H9 (cell line): ENCODE data around the gene MSX2. TPM values are rescaled to one million over a fixed set of nuclear protein-coding genes. Genes with fewer than 3 reads are reported as not detected.

Experiments
- DNase-seq: peaks from one replicate; pipeline ENCODE4 v3.0.0-alpha.2; 2017
- H2AFZ ChIP-seq: one replicate; pipeline ENCODE4 v1.6.1; 2013; ENCODE audit warnings: mild to moderate bottlenecking, low read length, control low read depth, moderate library complexity
- H2AK5ac ChIP-seq: 2 replicates; pipeline ENCODE4 v1.6.1; 2013; ENCODE audit warnings: low read length, control low read depth, mixed read lengths; ENCODE audit not compliant: insufficient read length
- H2BK120ac ChIP-seq: one replicate; pipeline ENCODE4 v1.6.1; 2013; ENCODE audit warnings: low read depth, mild to moderate bottlenecking, low read length, control low read depth, inconsistent platforms; ENCODE audit not compliant: poor library complexity, severe bottlenecking
- H2BK12ac ChIP-seq: 2 replicates; pipeline ENCODE4 v1.6.1; 2013; ENCODE audit warnings: low read length, control low read depth, mixed read lengths, low read depth; ENCODE audit not compliant: insufficient read length
- H2BK15ac ChIP-seq: 2 replicates; pipeline ENCODE4 v1.6.1; 2013; ENCODE audit warnings: low read depth, low read length, control low read depth
- H2BK20ac ChIP-seq: one replicate; pipeline ENCODE4 v1.6.1; 2013; ENCODE audit warnings: low read depth, mild to moderate bottlenecking, low read length, control low read depth, inconsistent platforms; ENCODE audit not compliant: poor library complexity, severe bottlenecking
- H2BK5ac ChIP-seq: 2 replicates; pipeline ENCODE4 v1.6.1; 2013; ENCODE audit warnings: low read length, control low read depth, mixed read lengths; ENCODE audit not compliant: insufficient read length
- H3K14ac ChIP-seq: 2 replicates; pipeline ENCODE4 v1.6.1; 2013; ENCODE audit warnings: low read length, control low read depth; ENCODE audit not compliant: insufficient read depth
- H3K18ac ChIP-seq: 2 replicates; pipeline ENCODE4 v1.6.1; 2013; ENCODE audit warnings: low read depth, mild to moderate bottlenecking, mixed read lengths, low read length, control low read depth; ENCODE audit not compliant: insufficient read length
- H3K23ac ChIP-seq: 2 replicates; pipeline ENCODE4 v1.6.1; 2013; ENCODE audit warnings: low read length, control low read depth, mixed read lengths, low read depth; ENCODE audit not compliant: insufficient read length
- H3K23me2 ChIP-seq: 2 replicates; pipeline ENCODE4 v1.6.1; 2013; ENCODE audit warnings: low read depth, mild to moderate bottlenecking, mixed read lengths, low read length, control low read depth; ENCODE audit not compliant: insufficient read length, poor library complexity, severe bottlenecking
- H3K27ac ChIP-seq: 2 replicates; pipeline ENCODE4 v1.5.1; 2013; ENCODE audit warnings: low read length, control low read depth, mixed read lengths, low read depth; ENCODE audit not compliant: insufficient read length
- H3K27me3 ChIP-seq: 2 replicates; pipeline ENCODE4 v1.6.1; 2013; ENCODE audit warnings: low read length, control low read depth, inconsistent platforms; ENCODE audit not compliant: insufficient read depth
- H3K4ac ChIP-seq: 2 replicates; pipeline ENCODE4 v1.6.1; 2013; ENCODE audit warnings: low read depth, mild to moderate bottlenecking, control low read depth, inconsistent platforms, low read length, moderate library complexity
- H3K4me1 ChIP-seq: 2 replicates; pipeline ENCODE4 v1.6.1; 2013; ENCODE audit warnings: low read length, control low read depth, inconsistent platforms; ENCODE audit not compliant: insufficient read depth
- H3K4me2 ChIP-seq: 2 replicates; pipeline ENCODE4 v1.6.1; 2013; ENCODE audit warnings: low read length, control low read depth, mixed read lengths; ENCODE audit not compliant: insufficient read length, insufficient read depth
- H3K56ac ChIP-seq: 2 replicates; pipeline ENCODE4 v1.6.1; 2013; ENCODE audit warnings: low read depth, mild to moderate bottlenecking, mixed read lengths, low read length, control low read depth; ENCODE audit not compliant: insufficient read length
- H3K79me1 ChIP-seq: 2 replicates; pipeline ENCODE4 v1.6.1; 2013; ENCODE audit warnings: low read depth, mild to moderate bottlenecking, moderate library complexity, low read length, control low read depth, inconsistent platforms; ENCODE audit not compliant: insufficient read depth, poor library complexity, severe bottlenecking
- H3K79me2 ChIP-seq: 2 replicates; pipeline ENCODE4 v1.6.1; 2013; ENCODE audit warnings: low read length, control low read depth, inconsistent platforms; ENCODE audit not compliant: insufficient read depth
- H3K9ac ChIP-seq: 2 replicates; pipeline ENCODE4 v1.6.1; 2013; ENCODE audit warnings: low read length, control low read depth, mixed read lengths; ENCODE audit not compliant: insufficient read length; ENCODE audit errors: extremely low read depth
- H3K9me3 ChIP-seq: one replicate; pipeline ENCODE4 v1.6.1; 2013; ENCODE audit warnings: low read depth, low read length, inconsistent platforms; ENCODE audit not compliant: control insufficient read depth
- H3T11ph ChIP-seq: one replicate; pipeline ENCODE4 v1.6.1; 2013; ENCODE audit warnings: mild to moderate bottlenecking, low read length, control low read depth, inconsistent platforms
- H4K20me1 ChIP-seq: one replicate; pipeline ENCODE4 v1.6.1; 2013; ENCODE audit not compliant: control insufficient read depth, insufficient read length, insufficient read depth
- H4K5ac ChIP-seq: 2 replicates; pipeline ENCODE4 v1.6.1; 2013; ENCODE audit warnings: low read depth, mild to moderate bottlenecking, mixed read lengths, low read length, control low read depth; ENCODE audit not compliant: insufficient read length
- H4K8ac ChIP-seq: replicated peaks from 2 replicates; pipeline ENCODE4 v1.6.1; 2013; ENCODE audit warnings: low read length, control low read depth, mixed read lengths, low read depth; ENCODE audit not compliant: insufficient read length
- H4K91ac ChIP-seq: 2 replicates; pipeline ENCODE4 v1.6.1; 2013; ENCODE audit warnings: low read depth, mild to moderate bottlenecking, moderate library complexity, mixed read lengths, low read length, control low read depth; ENCODE audit not compliant: insufficient read length
- H3K27ac Mint-ChIP-seq, 3 experiments: 2 replicates in 2 of 3; 3 replicates in 1 of 3; pipeline ENCODE4 v1.8.0; 2020 to 2021; ENCODE audit warnings: mixed read lengths in 3 of 3, mild to moderate bottlenecking in 1 of 3, moderate library complexity in 1 of 3
- H3K27me3 Mint-ChIP-seq: 2 replicates; pipeline ENCODE4 v1.8.0; 2021; ENCODE audit warnings: low read depth, mild to moderate bottlenecking, moderate library complexity, mixed read lengths
- H3K36me3 Mint-ChIP-seq, 3 experiments: 2 replicates in 2 of 3; 3 replicates in 1 of 3; pipeline ENCODE4 v1.8.0; 2020 to 2021; ENCODE audit warnings: low read depth in 3 of 3, mixed read lengths in 3 of 3; ENCODE audit not compliant: insufficient read depth in 1 of 3
- H3K4me1 Mint-ChIP-seq, 2 experiments: 2 replicates each; pipeline ENCODE4 v1.8.0; 2020; ENCODE audit warnings: mixed read lengths in 2 of 2
- H3K4me3 Mint-ChIP-seq, 2 experiments: 2 replicates in 1 of 2; 3 replicates in 1 of 2; pipeline ENCODE4 v1.8.0; 2020 to 2021; ENCODE audit warnings: mild to moderate bottlenecking in 2 of 2, mixed read lengths in 2 of 2, moderate library complexity in 1 of 2
- H3K9me3 Mint-ChIP-seq, 2 experiments: 2 replicates in 1 of 2; 3 replicates in 1 of 2; pipeline ENCODE4 v1.8.0; 2020; ENCODE audit warnings: mild to moderate bottlenecking in 2 of 2, mixed read lengths in 2 of 2, moderate library complexity in 1 of 2
- CTCF ChIP-seq: fragments of 200-600 bp; sonication (generic); conservative IDR thresholded peaks from 3 replicates; pipeline ENCODE4 v1.8.0; 2021; ENCODE audit warnings: antibody characterized with exemption, mild to moderate bottlenecking
- WGBS: extraction: QIAGEN DNeasy Blood & Tissue Kit; methylation state at CpG from one replicate; pipeline ENCODE4 v1.1.7; 2013; ENCODE audit warnings: missing lambda C conversion rate, low lambda C conversion rate, mixed read lengths; ENCODE audit not compliant: insufficient read length; ENCODE audit errors: extremely low coverage; 5-methylcytosine and 5-hydroxymethylcytosine counted together
- total RNA-seq: library from RNA; stranded (reverse); gene quantifications from 2 replicates; pipeline ENCODE4 v1.2.1, GENCODE V29; 2021

The MSX2 gene
- total RNA-seq, 1 experiment from 2014 or later, result 0.35 TPM

GRCh38 chr5:174707671-174708070, 16.7 kb upstream of the MSX2 start:
- H3K14ac ChIP-seq, result no peak overlapping the region
- no peak overlapping the region for H2AFZ ChIP-seq
- no peak overlapping the region for H2BK120ac ChIP-seq
- H3K27ac ChIP-seq, result no peak overlapping the region
- H3K9me3 ChIP-seq, result no peaks in the 10 kb centered on the region
- H3K4ac ChIP-seq, result no peak overlapping the region
- no peak overlapping the region for H3K56ac ChIP-seq
- no peaks in the 10 kb centered on the region; a peak in 1 of 4 replicates for H3K4me1 Mint-ChIP-seq
- H2BK20ac ChIP-seq, result no peak overlapping the region
- H3K4me1 ChIP-seq, result no peaks in the 10 kb centered on the region
- no peak overlapping the region for H3K4me3 Mint-ChIP-seq
- no peak overlapping the region for H4K5ac ChIP-seq
- no peaks in the 10 kb centered on the region for H3K36me3 Mint-ChIP-seq
- H3K23ac ChIP-seq, result no peak overlapping the region
- no peak overlapping the region for H3K27ac Mint-ChIP-seq
- H4K8ac ChIP-seq, result no peak overlapping the region
- no peaks in the 10 kb centered on the region for H3K23me2 ChIP-seq
- H2BK12ac ChIP-seq, result no peak overlapping the region
- no peaks in the 10 kb centered on the region for H3K79me2 ChIP-seq
- no peak overlapping the region for H3K18ac ChIP-seq
- H4K91ac ChIP-seq, result no peak overlapping the region
- no peak for TF ChIP-seq CTCF
- H2BK15ac ChIP-seq, result no peak overlapping the region
- H2BK5ac ChIP-seq, result no peak overlapping the region
- no peaks in the 10 kb centered on the region for H3K79me1 ChIP-seq
- no peaks in the 10 kb centered on the region for H3K27me3 ChIP-seq
- WGBS, result no CpG with 5 or more reads among the region's 11 CpGs
- no peak overlapping the region for H3T11ph ChIP-seq
- peaks cover 40% of the 10 kb centered on the region for H3K27me3 Mint-ChIP-seq
- DNase-seq, result no peak
- H3K9me3 Mint-ChIP-seq, result no peaks in the 10 kb centered on the region
- H2AK5ac ChIP-seq, result no peak overlapping the region
- H4K20me1 ChIP-seq, result no peaks in the 10 kb centered on the region
- no peak overlapping the region for H3K9ac ChIP-seq
- H3K4me2 ChIP-seq, result no peak overlapping the region
